GM21717 (cell line): ENCODE results near the gene ARL3.
"Not testable (repeated sequence)": the region's sequence is repeated elsewhere in the genome, so short reads cannot be mapped to it uniquely, and the experiment has no call there.

Experiments
- ATAC-seq: cut with Tn5 transposase; IDR thresholded peaks from one replicate; pipeline ENCODE4 v1.9.1; 2021; ENCODE audit warnings: mild to moderate bottlenecking, moderate library complexity; ENCODE audit not compliant: unreplicated experiment

Gene ARL3

GRCh38 chr10:102705531-102705930 is 8.7 kb downstream of the ARL3 start:
- ATAC-seq: no peak

- ATAC-seq: no peak
These were observed 9.3 kb downstream of the ARL3 start for GRCh38 chr10:102704915-102705314.

- no peak for ATAC-seq
These were observed 11.5 kb downstream of the ARL3 start for GRCh38 chr10:102702742-102703141.

- ATAC-seq: no peak
These were observed 12.4 kb downstream of the ARL3 start for GRCh38 chr10:102701796-102702195.

- ATAC-seq: no peak
These were observed 12.9 kb downstream of the ARL3 start for GRCh38 chr10:102701272-102701671.

GRCh38 chr10:102698894-102699293 is 15.3 kb downstream of the ARL3 start:
- ATAC-seq: no peak

GRCh38 chr10:102696736-102697135 is 17.5 kb downstream of the ARL3 start:
- ATAC-seq: no peak

- not testable (repeated sequence) for ATAC-seq
These were observed 18.8 kb downstream of the ARL3 start for GRCh38 chr10:102695401-102695800.

- no peak for ATAC-seq
These were observed 22.7 kb downstream of the ARL3 start for GRCh38 chr10:102691285-102692066.

GRCh38 chr10:102683736-102684135 is 30.5 kb downstream of the ARL3 start:
- no peak for ATAC-seq

GRCh38 chr10:102682981-102683380 is 31.2 kb downstream of the ARL3 start:
- ATAC-seq: no peak

GRCh38 chr10:102682416-102682815 is 31.8 kb downstream of the ARL3 start:
- no peak for ATAC-seq

GRCh38 chr10:102681696-102682095 is 32.5 kb downstream of the ARL3 start:
- ATAC-seq: no peak

- no peak for ATAC-seq
These were observed 34.6 kb downstream of the ARL3 start for GRCh38 chr10:102679596-102679995.

- no peak for ATAC-seq
These were observed 35.3 kb downstream of the ARL3 start for GRCh38 chr10:102678842-102679289.

- no peak for ATAC-seq
These were observed 36.2 kb downstream of the ARL3 start for GRCh38 chr10:102678068-102678400.

- ATAC-seq: no peak
These were observed 36.7 kb downstream of the ARL3 start for GRCh38 chr10:102677331-102678067.

GRCh38 chr10:102676534-102677315 is 37.5 kb downstream of the ARL3 start:
- no peak for ATAC-seq

GRCh38 chr10:102675666-102676533 is 38.3 kb downstream of the ARL3 start:
- ATAC-seq: no peak

- no peak for ATAC-seq
These were observed 39.1 kb downstream of the ARL3 start for GRCh38 chr10:102675011-102675665.
